HepG2 (cell line): ENCODE results near the gene AUTS2.

Source experiments
- CEBPB ChIP-seq: IDR thresholded peaks from 2 replicates; pipeline ENCODE4 v1.6.1; 2011; ENCODE audit warnings: low read depth, low read length, improper control_type of control experiment, borderline replicate concordance
- CTCF ChIP-seq: sonication (generic); formaldehyde crosslinking; IDR thresholded peaks from 2 replicates; pipeline ENCODE4 v1.5.0; 2020; ENCODE audit warnings: mild to moderate bottlenecking, missing genetic modification reagents, moderate library complexity
- ETV5 ChIP-seq: IDR thresholded peaks from 2 replicates; pipeline ENCODE4 v1.6.1; 2018; ENCODE audit warnings: missing biosample characterization, missing genetic modification reagents, inconsistent platforms, borderline replicate concordance
- MAX ChIP-seq: IDR thresholded peaks from 2 replicates; pipeline ENCODE4 v1.6.1; 2012; ENCODE audit warnings: inconsistent platforms
- RAD21 ChIP-seq: fragments of 450-650 bp; formaldehyde crosslinking; IDR thresholded peaks from 2 replicates; pipeline ENCODE4 v1.5.0; 2020; ENCODE audit warnings: mild to moderate bottlenecking
- SUZ12 ChIP-seq: fragments of 150-350 bp; IDR thresholded peaks from 2 replicates; pipeline ENCODE4 v1.6.1; 2014; ENCODE audit warnings: low read depth, low read length
- TBP ChIP-seq: sonication (generic); formaldehyde crosslinking; IDR thresholded peaks from 2 replicates; pipeline ENCODE4 v1.5.0; 2020; ENCODE audit warnings: missing genetic modification reagents
- ZFX ChIP-seq: sonication (generic); formaldehyde crosslinking; IDR thresholded peaks from 2 replicates; pipeline ENCODE4 v1.4.0; 2020; ENCODE audit warnings: mild to moderate bottlenecking, low read depth, missing genetic modification reagents, moderate library complexity
- ZNF350 ChIP-seq: sonication (generic); formaldehyde crosslinking; IDR thresholded peaks from 2 replicates; pipeline ENCODE4 v1.4.0; 2020; ENCODE audit warnings: mild to moderate bottlenecking, low read depth, missing genetic modification reagents, borderline replicate concordance
- ZNF556 ChIP-seq: sonication (generic); formaldehyde crosslinking; IDR thresholded peaks from 2 replicates; pipeline ENCODE4 v1.4.0; 2020; ENCODE audit warnings: mild to moderate bottlenecking, missing genetic modification reagents, borderline replicate concordance
- ZNF710 ChIP-seq: sonication (generic); formaldehyde crosslinking; IDR thresholded peaks from 2 replicates; pipeline ENCODE4 v1.5.0; 2020; ENCODE audit warnings: mild to moderate bottlenecking, missing genetic modification reagents, borderline replicate concordance

- TF ChIP-seq ZNF350 (no peak), CTCF (CRISPR knock-in tag) (no peak), TBP (CRISPR knock-in tag) (no peak), ZNF556 (no peak), SUZ12 (no peak), CEBPB (no peak), MAX (no peak), ETV5 (CRISPR knock-in tag) (no peak), ZFX (CRISPR knock-in tag) (no peak), ZNF710 (CRISPR knock-in tag) (no peak), RAD21 (CRISPR knock-in tag) (no peak)
Measured at GRCh38 chr7:69749372-69749979, 151.2 kb downstream of the AUTS2 start.
